Calu3 (cell line): Measurements from ENCODE around the gene TMC1. TPM values are rescaled to one million over a fixed set of nuclear protein-coding genes. Genes with fewer than 3 reads are reported as not detected.

Experiments
- BruUV-seq: library from RNA; stranded (reverse); fragments of 400-500 nt; replicated peaks from 2 replicates; lab custom pipeline; 2021; lab: Mats Ljungman, UMichigan
- CTCF ChIA-PET: fragments of 300-600 bp; sonication (Branson Sonifier 250); formaldehyde crosslinking; loops from one replicate; lab custom pipeline; 2022; ENCODE audit warnings: antibody characterized with exemption; lab: Charles Lee
- DNase-seq: peaks from one replicate; pipeline ENCODE4 v3.0.0; 2022
- H3K27ac Mint-ChIP-seq: one replicate; pipeline ENCODE4 v1.8.0; 2022; ENCODE audit warnings: mixed read lengths; ENCODE audit not compliant: unreplicated experiment
- H3K27me3 Mint-ChIP-seq: one replicate; pipeline ENCODE4 v1.8.0; 2022; ENCODE audit warnings: mixed read lengths; ENCODE audit not compliant: unreplicated experiment
- H3K36me3 Mint-ChIP-seq: one replicate; pipeline ENCODE4 v1.8.0; 2022; ENCODE audit warnings: mild to moderate bottlenecking, moderate library complexity, mixed read lengths; ENCODE audit not compliant: insufficient read depth, unreplicated experiment
- H3K4me1 Mint-ChIP-seq: one replicate; pipeline ENCODE4 v1.8.0; 2022; ENCODE audit warnings: mild to moderate bottlenecking, low read depth, mixed read lengths; ENCODE audit not compliant: unreplicated experiment
- H3K4me3 Mint-ChIP-seq: one replicate; pipeline ENCODE4 v1.8.0; 2022; ENCODE audit warnings: mild to moderate bottlenecking, low read depth, moderate library complexity, mixed read lengths; ENCODE audit not compliant: unreplicated experiment
- H3K9me3 Mint-ChIP-seq: one replicate; pipeline ENCODE4 v1.8.0; 2022; ENCODE audit warnings: low read depth, mixed read lengths; ENCODE audit not compliant: unreplicated experiment
- intact Hi-C: fragments of 100-400 bp; cut with micrococcal nuclease; formaldehyde crosslinking; loops from one replicate; pipeline ENCODE4 v1.10.0; 2022; ENCODE audit not compliant: unreplicated experiment
- total RNA-seq: library from RNA; stranded (reverse); gene quantifications from 2 replicates; pipeline ENCODE4 v1.2.3, GENCODE V29; 2022
- TF ChIP-seq, protein P1 (sequence below): fragments of 200-600 bp; IDR thresholded peaks from one replicate; pipeline ENCODE4 v1.8.0; 2022; ENCODE audit warnings: antibody characterized with exemption; ENCODE audit not compliant: unreplicated experiment

Gene TMC1
- total RNA-seq, 1 experiment from 2014 or later: not detected

DNA sequence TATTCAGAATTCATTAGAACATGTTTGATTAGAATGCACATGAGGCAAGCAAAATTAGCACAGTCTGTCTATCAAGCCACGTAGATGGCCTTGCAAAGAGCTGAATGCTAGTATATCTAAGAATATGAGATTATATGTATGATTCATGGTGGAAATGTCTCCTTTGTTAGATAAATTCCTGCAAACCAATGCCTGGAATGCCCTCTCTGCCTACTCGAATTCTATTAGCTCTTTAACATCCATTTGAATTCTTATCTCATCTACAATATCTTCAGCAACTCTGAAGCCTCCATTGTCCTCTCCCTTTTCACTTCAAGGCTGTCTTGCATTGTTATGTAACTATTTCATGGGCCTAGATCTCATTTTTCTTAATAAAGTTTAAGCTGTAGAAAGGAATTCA is 205.5 kb downstream of the TMC1 start:
- TF ChIP-seq, protein P1, sequence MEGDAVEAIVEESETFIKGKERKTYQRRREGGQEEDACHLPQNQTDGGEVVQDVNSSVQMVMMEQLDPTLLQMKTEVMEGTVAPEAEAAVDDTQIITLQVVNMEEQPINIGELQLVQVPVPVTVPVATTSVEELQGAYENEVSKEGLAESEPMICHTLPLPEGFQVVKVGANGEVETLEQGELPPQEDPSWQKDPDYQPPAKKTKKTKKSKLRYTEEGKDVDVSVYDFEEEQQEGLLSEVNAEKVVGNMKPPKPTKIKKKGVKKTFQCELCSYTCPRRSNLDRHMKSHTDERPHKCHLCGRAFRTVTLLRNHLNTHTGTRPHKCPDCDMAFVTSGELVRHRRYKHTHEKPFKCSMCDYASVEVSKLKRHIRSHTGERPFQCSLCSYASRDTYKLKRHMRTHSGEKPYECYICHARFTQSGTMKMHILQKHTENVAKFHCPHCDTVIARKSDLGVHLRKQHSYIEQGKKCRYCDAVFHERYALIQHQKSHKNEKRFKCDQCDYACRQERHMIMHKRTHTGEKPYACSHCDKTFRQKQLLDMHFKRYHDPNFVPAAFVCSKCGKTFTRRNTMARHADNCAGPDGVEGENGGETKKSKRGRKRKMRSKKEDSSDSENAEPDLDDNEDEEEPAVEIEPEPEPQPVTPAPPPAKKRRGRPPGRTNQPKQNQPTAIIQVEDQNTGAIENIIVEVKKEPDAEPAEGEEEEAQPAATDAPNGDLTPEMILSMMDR: no peak
- H3K9me3 Mint-ChIP-seq: no peaks in the 10 kb centered on the region
- intact Hi-C loops: no loop called here
- no peak overlapping the region for H3K4me3 Mint-ChIP-seq
- H3K4me1 Mint-ChIP-seq: no peaks in the 10 kb centered on the region
- H3K27ac Mint-ChIP-seq: no peak overlapping the region
- no peaks in the 10 kb centered on the region for H3K27me3 Mint-ChIP-seq
- CTCF ChIA-PET: interaction anchor here (0.5 to 1.3 kb wide), 2 partner anchors 13 to 104 kb away, joined by 3 read pairs; no protein-coding TSS in a partner anchor
- H3K36me3 Mint-ChIP-seq: no peaks in the 10 kb centered on the region
- BruUV-seq: no TSS peak
- DNase-seq: no peak

- intact Hi-C loops: no loop called here
- H3K27ac Mint-ChIP-seq: no peak overlapping the region
- no peak overlapping the region for H3K4me3 Mint-ChIP-seq
Observed at GRCh38 chr9:72728031-72728770, 206.8 kb downstream of the TMC1 start.

DNA sequence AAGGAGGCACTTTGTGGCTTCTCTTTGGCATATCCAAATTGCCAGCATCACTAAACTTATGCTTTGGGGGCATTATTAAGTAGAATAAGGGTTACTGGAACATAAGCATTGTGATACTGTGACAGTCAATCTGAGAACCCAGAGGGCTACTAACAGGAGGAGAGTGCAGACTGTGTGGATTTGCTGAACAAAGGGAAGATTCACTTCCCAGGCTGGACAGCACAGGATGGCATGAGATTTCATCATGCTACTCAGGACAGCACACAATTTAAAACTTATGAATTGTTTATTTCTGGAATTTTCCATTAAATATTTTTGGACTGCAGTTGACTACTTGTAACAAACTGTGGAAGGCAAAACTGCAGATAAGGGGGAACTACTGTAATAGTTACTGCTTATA is 212.5 kb downstream of the TMC1 start:
- CTCF ChIA-PET: no interaction called here
- Mint-ChIP-seq H3K36me3 (no peaks in the 10 kb centered on the region), H3K9me3 (no peaks in the 10 kb centered on the region), H3K27ac (no peak overlapping the region), H3K27me3 (no peaks in the 10 kb centered on the region), H3K4me1 (no peaks in the 10 kb centered on the region), H3K4me3 (no peak overlapping the region)
- intact Hi-C loops: no loop called here
- BruUV-seq: no TSS peak
- DNase-seq: no peak
- TF ChIP-seq, protein P1: no peak

More at GRCh38 chr9:72728031-72728770, 206.8 kb downstream of the TMC1 start:
- no peaks in the 10 kb centered on the region for H3K36me3 Mint-ChIP-seq
- H3K9me3 Mint-ChIP-seq: no peaks in the 10 kb centered on the region
- TF ChIP-seq, protein P1: no peak
- DNase-seq: no peak
- H3K4me1 Mint-ChIP-seq: no peaks in the 10 kb centered on the region
- CTCF ChIA-PET: interaction anchor here (1.3 kb wide), 1 partner anchor 14 kb away, joined by 3 read pairs; no protein-coding TSS in a partner anchor
- no peaks in the 10 kb centered on the region for H3K27me3 Mint-ChIP-seq
- BruUV-seq: no TSS peak

DNA sequence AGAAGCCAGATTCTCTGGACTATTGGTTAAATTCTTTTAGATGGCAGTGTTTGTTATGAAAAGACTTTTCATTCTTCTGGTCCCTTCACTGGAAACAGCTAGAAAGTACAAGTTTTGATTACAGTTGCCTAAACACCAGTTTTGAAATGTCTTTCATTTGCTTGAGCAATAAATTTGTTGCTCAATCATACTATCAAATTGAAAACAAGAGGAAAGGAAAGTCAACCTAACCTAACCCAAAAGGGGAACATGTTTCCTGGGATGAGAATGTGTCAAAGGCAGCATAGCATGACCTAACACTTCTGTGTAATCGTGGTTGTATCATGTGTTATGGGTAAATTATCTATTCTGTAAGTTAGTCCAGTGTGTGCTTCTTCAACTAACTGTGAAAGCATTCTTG is 213.2 kb downstream of the TMC1 start:
- intact Hi-C loops: loop anchor here (5.0 kb wide), 1 partner anchor 37 kb away; no protein-coding TSS in a partner anchor

More for the DNA sequence above, 213.2 kb downstream of the TMC1 start:
- Mint-ChIP-seq H3K27ac (no peak overlapping the region), H3K27me3 (no peaks in the 10 kb centered on the region), H3K9me3 (no peaks in the 10 kb centered on the region), H3K4me1 (no peaks in the 10 kb centered on the region), H3K4me3 (no peak overlapping the region), H3K36me3 (no peaks in the 10 kb centered on the region)
- no peak for DNase-seq
- CTCF ChIA-PET: no interaction called here
- TF ChIP-seq, protein P1: no peak
- no TSS peak for BruUV-seq
